Measurements from ENCODE around the gene BCL10.
A peak's percentile ranks its signal among the peaks of the same experiment; 100 is the strongest.

The BCL10 gene

GRCh38 chr1:85297855-85298629 is 21.6 kb upstream of the BCL10 start:
- no peak for DNase-seq (ENCODE audit: low spot score)

- DNase-seq (ENCODE audit: low spot score): no peak
Observed at GRCh38 chr1:85297538-85297854, 21.1 kb upstream of the BCL10 start.

- no peak for DNase-seq (ENCODE audit: low spot score)
Observed at GRCh38 chr1:85296980-85297379, 20.5 kb upstream of the BCL10 start.

- DNase-seq (ENCODE audit: low spot score): no peak
Observed at GRCh38 chr1:85295654-85296053, 19.2 kb upstream of the BCL10 start.

- no peak for DNase-seq (ENCODE audit: low spot score)
Observed at GRCh38 chr1:85295006-85295431, 18.6 kb upstream of the BCL10 start.

- no peak for DNase-seq (ENCODE audit: low spot score)
Observed at GRCh38 chr1:85290826-85291225, 14.4 kb upstream of the BCL10 start.

- DNase-seq (ENCODE audit: low spot score): no peak
Observed at GRCh38 chr1:85289848-85290335, 13.5 kb upstream of the BCL10 start.

GRCh38 chr1:85289207-85289847 is 12.9 kb upstream of the BCL10 start:
- no peak for DNase-seq (ENCODE audit: low spot score)

- no peak for DNase-seq (ENCODE audit: low spot score)
Observed at GRCh38 chr1:85284202-85284601, 7.8 kb upstream of the BCL10 start.

GRCh38 chr1:85283475-85284199 is 7.2 kb upstream of the BCL10 start:
- peak; percentile 38 for DNase-seq (ENCODE audit: low spot score)

GRCh38 chr1:85282424-85282823 is 6.0 kb upstream of the BCL10 start:
- DNase-seq (ENCODE audit: low spot score): no peak

- DNase-seq (ENCODE audit: low spot score): no peak
Observed at GRCh38 chr1:85280636-85281035, 4.2 kb upstream of the BCL10 start.

GRCh38 chr1:85279458-85280080 is 3.1 kb upstream of the BCL10 start:
- DNase-seq (ENCODE audit: low spot score): no peak

GRCh38 chr1:85278853-85279314 is 2.5 kb upstream of the BCL10 start:
- DNase-seq (ENCODE audit: low spot score): peak; percentile 73

- DNase-seq (ENCODE audit: low spot score): no peak
Observed at GRCh38 chr1:85277802-85278201, 1.4 kb upstream of the BCL10 start.

- no peak for DNase-seq (ENCODE audit: low spot score)
Observed at GRCh38 chr1:85276978-85277639, 677 bp upstream of the BCL10 start.

GRCh38 chr1:85275701-85276214 is 674 bp downstream of the BCL10 start:
- no peak for DNase-seq (ENCODE audit: low spot score)

GRCh38 chr1:85274969-85275453 is 1.4 kb downstream of the BCL10 start:
- peak; percentile 25 for DNase-seq (ENCODE audit: low spot score)

- no peak for DNase-seq (ENCODE audit: low spot score)
Observed at GRCh38 chr1:85273397-85273796, 3.0 kb downstream of the BCL10 start.

GRCh38 chr1:85268801-85269585 is 7.4 kb downstream of the BCL10 start:
- no peak for DNase-seq (ENCODE audit: low spot score)

- DNase-seq (ENCODE audit: low spot score): no peak
Observed at GRCh38 chr1:85267313-85267712, 9.1 kb downstream of the BCL10 start.
